ENCODE measurements around the gene CDPF1.
A peak's percentile ranks its signal among the peaks of the same experiment; 100 is the strongest.

Gene CDPF1

DNA sequence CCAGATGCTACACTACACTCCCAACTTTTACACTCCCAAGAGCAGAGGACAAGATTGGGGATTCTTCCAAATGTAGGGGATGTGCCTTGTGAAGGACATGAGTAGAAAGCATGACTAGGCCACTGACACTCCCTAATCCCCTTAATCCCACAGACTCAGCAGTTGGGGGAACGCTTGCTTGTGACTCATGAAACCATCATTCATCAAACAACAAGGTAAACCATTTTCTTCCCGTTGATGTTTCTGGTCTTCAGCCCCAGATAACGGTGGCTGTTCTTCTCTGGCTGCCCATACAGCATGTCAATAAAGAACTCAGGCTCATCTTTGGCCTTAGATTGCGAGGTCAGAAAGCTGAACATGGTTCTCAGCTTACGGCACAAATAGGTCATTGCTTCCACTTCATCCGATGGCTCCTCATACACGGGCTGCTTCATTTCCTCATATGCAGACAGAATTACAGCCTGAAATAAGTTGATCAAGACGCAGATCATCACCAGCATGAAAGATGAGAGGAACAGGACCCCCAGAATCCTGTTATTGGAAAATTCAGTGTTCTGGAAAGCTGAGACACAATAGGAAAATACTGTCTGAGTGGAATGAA lies 6.4 kb upstream of the CDPF1 start:
- DNase-seq = no peak

DNA sequence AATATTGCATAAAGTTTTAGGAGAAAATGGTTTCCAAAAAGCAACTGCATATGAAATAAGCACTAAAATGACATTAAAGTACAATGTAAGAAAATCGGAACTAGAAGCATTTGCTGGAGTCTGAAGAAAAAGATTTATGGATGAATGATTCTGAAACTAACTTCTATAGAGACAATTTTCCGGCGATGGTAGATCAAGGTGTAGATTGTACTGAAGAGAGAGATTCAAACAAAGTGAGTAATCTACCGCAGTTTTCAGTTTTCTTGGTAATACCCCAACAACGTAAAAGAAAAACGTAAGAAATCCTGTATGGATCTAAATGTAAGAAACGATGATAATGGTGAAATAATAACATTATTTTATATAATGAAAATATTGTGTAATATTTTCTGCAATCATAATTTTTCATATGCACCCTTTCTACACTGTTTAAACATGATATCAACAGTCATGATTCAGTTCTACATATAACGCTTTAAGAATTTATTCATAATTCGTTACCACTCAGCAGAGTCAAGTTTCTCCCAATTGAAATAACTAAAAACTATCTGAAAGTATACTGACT lies 1.8 kb upstream of the CDPF1 start:
- DNase-seq = peak; percentile 72

DNA sequence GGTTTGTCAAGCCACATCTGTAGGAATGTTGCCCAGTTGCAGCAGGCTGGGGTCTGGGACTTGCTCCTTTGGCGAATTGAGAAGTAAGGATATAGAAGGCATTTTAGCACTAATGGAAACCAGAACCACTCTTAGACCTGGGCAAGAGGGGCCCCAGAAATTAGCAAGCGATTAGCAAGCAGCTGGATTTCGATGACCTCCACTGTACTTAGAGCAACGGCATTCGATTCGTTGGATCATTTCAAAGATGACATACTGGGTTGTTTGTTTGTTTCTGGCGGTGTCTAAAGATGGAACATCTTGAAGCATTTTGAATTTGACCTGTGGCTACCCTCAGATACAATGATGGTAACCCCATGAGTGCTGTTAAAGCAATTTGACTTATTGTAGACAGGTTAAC lies 1.2 kb upstream of the CDPF1 start:
- DNase-seq = no peak

- no peak for DNase-seq
Observed at GRCh38 chr22:46250783-46251125, 661 bp upstream of the CDPF1 start.

DNA sequence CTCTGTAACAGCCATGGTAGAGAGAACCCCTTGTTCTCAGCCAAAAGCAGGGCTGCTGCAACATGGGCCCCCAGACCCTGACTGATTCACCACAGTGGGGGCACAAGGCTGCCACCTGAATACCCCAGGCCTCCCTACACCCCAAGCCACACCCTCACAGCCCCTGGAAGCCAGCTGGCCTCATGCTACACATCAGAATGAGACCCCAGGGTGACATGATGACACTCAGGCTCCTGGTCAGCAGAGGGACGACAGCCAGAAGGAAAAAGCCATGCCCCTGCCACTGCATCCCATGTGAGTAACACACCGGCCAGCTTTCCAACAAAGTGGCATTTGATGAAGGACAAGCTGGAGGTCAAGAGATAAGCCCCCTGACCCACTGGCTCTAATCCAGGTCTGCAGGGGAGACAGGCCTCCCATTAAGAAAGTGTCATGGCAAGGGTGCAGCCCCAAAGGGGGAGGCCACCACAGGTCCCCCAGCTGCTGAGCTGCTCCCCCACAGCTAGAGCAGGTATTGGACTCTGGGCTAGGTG lies 2.6 kb downstream of the CDPF1 start:
- DNase-seq = no peak

DNA sequence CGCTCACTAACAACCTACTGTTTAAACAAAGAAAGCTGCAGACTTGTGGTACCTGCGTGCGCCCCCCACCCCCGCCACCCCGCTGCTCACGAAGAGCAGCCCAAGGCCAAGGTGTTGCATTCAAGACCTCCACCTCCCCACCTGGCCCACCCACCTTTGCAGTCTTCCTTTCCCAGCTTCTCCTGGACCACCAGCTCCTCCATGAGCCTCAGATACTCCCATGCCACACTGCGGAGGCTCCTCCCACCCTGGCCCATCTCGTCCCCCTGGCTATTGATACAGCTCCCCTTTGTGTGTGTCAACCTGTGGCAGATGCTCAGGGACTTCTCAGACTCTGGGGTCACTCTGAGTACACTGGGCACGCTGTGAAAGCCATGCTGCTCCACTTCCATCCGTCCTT lies 3.9 kb downstream of the CDPF1 start:
- DNase-seq = no peak

- DNase-seq = no peak
Observed at GRCh38 chr22:46245511-46245910, 4.6 kb downstream of the CDPF1 start.

GRCh38 chr22:46244771-46245170 lies 5.3 kb downstream of the CDPF1 start:
- DNase-seq = no peak

DNA sequence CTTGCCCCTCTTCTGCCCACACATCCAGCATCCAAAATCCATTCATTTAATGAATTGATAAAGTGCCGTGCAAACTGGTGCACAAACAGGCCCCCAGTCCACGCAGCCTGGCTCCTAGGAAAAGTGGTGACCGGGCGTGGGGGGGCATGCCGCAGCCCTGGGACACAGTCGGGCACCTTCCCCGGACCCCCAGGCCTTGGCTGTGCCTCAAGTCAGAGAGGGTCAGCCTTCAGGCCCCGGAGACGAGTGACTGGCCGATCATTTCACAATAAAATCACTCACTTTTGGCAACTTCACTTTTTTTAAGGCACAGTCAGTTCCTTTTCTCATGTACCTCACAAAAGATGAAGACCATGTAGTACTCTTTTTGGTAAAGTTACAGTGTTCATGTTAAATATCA lies 8.0 kb downstream of the CDPF1 start:
- DNase-seq = no peak

GRCh38 chr22:46241396-46242007 lies 8.6 kb downstream of the CDPF1 start:
- no peak for DNase-seq

DNA sequence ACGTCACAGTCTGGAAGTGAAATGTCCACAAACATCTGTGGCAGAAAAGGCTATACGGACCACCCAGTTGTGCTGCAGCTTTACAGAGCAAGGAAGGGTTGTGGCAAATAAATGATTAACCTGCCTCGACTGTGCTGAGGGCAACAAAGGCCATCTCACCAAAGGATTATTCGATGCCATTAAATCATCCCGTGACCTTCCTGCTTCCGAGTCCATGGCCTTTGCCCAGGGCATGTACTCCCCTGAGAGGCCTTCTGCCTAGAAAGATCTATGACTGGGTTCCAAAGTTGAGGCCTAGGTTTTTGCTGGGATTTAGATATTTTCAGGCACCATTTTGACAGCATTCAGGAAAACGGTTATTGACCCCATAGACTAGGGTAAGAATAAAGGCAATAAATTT lies 9.2 kb downstream of the CDPF1 start:
- DNase-seq = no peak

DNA sequence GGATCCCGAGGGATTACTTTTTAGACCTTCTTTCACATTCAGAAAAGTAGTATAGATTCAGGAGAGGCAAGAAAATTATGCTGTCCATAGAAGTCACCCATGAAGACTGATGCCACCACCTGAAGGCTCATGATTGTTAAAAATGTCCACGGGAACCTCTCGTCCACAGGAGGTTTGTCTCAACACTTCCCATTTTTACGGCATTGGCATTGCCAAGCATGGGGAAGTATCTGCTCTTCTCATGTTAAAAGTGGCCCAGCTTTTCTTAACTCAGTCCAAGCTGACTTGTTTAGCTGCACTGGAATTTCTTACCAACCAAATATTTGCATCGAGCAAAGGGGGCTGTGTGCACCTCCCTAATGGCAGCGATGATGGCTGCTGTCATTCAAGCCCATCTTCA lies 9.6 kb downstream of the CDPF1 start:
- DNase-seq = no peak

- no peak for DNase-seq
Observed at GRCh38 chr22:46240073-46240472, 10.0 kb downstream of the CDPF1 start.

DNA sequence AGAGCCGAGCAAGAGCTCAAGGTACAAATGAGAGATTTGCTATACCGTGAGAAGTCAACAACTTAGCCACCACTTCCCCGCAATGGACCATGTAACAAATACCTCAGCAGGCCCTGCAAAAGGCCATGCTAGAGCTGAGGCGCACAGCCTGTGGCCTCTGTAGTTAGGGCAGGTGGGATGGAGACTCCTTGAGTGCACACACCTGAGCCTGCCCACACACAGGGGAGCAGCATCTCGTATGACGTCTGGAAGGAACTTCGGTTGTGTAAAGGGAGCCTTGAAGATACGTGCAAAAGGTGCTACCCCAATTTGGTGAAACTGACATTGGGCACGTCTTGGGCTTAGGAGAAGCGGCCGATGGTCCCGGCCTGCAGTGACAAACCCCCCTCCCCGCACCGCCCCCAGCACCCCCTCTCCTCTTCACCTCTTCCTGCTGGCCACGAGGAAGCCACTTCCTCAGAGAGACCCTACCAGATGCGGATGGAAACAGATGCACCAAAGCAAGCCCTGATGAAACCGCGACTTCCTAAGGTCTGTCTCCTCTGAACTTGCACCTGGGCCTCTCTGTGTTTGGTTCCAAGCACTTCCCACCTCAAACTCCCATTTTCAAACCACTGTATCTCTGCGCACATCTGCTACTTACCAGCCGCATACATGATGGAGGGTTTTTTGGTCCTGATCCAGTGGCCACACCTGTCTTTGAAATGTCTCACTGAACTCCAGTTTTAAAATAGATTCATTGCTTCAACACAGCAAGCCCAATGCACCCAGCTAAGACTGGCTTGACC lies 10.6 kb downstream of the CDPF1 start:
- no peak for DNase-seq

DNA sequence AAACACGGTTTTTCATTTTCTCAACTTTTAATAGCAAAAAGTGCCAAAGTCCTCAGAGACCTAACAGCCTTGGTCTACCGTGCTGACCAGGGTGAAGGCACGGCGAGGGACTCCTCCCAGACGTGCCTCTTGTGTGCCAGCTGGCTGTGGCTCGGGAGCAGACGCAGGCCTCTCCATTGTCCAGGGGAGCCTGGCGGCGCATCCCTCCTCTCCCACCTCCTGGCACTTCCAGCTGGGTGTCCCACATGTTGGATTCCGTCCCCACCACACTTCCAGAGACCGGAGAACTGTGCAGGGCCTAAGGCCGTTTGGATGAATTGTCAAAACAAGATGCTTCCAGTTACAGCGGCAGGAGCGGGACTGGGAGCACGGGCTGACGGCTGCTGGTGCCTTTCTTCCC lies 11.6 kb downstream of the CDPF1 start:
- no peak for DNase-seq

DNA sequence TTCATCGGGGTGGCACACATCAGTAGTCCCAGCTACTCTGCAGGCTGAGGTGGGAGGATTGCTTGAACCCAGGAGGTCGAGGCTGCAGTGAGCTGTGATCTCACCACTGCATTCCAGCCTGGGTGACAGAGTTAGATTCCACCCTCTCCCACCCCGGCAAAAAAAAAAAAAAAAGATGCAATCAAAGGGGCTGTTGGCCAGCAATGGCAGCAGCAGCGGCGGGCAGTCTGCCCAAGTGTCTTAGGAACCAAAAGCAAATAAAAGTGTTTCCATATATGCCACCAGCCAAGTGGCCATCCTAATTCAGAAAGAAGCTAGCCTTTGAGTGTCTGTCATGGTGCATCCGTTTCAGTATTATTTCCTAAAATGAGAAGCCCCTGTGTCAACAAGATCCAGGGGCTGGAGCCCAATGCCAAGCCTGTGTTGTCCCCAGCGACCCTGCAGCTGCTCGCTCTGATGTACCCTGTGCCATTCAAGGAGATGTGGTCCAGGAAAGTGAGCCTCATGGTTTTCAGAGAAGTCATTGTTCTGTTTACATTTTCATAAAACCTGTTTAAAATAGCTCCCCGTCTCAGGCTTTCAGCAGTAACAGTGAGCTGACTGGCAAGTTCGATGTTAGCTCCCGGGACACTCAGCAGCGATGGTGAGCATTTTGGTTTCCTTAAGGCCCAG lies 12.5 kb downstream of the CDPF1 start:
- DNase-seq = no peak

DNA sequence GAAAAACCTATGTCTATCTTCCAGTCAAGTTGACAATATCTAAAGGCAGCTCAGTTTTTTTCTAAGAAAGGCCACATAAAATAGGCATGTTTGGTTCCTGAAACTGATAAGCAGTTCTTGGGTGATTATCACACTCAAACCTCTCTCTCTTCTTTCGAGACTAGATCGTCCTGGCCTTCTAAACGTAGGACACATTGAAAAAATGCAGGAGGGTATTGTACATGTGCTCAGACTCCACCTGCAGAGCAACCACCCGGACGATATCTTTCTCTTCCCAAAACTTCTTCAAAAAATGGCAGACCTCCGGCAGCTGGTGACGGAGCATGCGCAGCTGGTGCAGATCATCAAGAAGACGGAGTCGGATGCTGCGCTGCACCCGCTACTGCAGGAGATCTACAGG lies 15.1 kb downstream of the CDPF1 start:
- DNase-seq = no peak

- DNase-seq = no peak
Observed at GRCh38 chr22:46233231-46233630, 16.9 kb downstream of the CDPF1 start.

- no peak for DNase-seq
Observed at GRCh38 chr22:46230262-46230901, 19.7 kb downstream of the CDPF1 start.

- DNase-seq = no peak
Observed at GRCh38 chr22:46229701-46230100, 20.4 kb downstream of the CDPF1 start.

DNA sequence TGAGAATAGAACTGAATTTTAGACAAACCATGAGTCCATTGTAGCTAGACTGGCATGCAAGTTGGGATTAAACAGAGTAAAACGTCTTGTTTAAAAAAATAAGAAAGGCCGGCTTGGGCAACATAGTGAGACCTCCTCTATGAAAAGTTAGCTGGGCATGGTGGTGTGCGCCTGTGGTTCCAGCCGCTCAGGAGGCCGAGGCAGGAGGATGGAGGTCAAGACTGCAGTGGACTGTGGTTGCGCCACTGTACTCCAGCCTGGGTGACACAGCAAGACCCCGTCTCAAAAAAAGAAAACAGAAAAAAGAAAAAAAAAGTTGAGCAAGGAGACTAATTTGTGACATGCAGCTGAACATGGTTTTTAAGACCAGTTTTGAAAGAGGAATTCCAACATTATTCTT lies 23.5 kb downstream of the CDPF1 start:
- DNase-seq = no peak

- no peak for DNase-seq
Observed at GRCh38 chr22:46225631-46226030, 24.5 kb downstream of the CDPF1 start.

DNA sequence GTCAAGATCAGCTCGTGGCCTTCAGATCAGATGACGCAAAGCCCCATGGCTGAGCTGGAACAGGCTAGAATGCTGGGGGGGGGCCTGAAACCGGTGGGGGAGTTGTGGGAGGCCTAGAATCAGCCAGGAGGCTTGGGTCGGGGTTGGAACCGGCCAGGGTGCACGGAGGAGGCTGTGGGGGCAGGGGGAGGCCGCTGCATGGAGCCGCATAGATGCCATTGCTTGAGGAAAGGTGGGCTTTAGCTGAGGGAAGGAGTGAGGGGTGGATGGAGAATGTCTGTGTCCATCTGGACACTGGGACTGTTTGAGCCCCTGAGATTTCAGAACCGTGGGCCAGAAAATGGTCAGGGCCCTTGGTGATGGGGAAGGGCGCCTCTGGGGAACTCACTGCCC lies 25.2 kb downstream of the CDPF1 start:
- no peak for DNase-seq

Measured in activated CD4-positive, alpha-beta T cell treated with anti-CD3 and anti-CD28 coated beads, Interleukin-2, Interleukin-6, amounts not matched to agents 100 ng/mL and 50 ng/mL, durations not matched to agents 16 hours and 8 hours (primary cell).